Keratinocyte (primary cell): Measurements from ENCODE around the gene PRRG1. TPM values are rescaled to one million over a fixed set of nuclear protein-coding genes. Genes with fewer than 3 reads are reported as not detected.

Source experiments
- DNase-seq: peaks from one replicate; pipeline ENCODE4 v3.0.0-alpha.2; 2011; ENCODE audit warnings: low read depth, missing footprints, low spot score
- FAIRE-seq: peaks from 2 replicates; lab custom pipeline; 2011; peaks lifted over from hg19 to GRCh38; lab: Jason Lieb, UNC
- H2AFZ ChIP-seq: 2 replicates; pipeline ENCODE4 v1.6.0; 2012; ENCODE audit warnings: low read length, control low read depth, inconsistent platforms; ENCODE audit not compliant: control insufficient read depth
- H3K27ac ChIP-seq: 2 replicates; pipeline ENCODE4 v1.5.1; 2011; ENCODE audit warnings: low read length; ENCODE audit not compliant: control insufficient read depth, insufficient read depth
- H3K27me3 ChIP-seq: 3 replicates; pipeline ENCODE4 v1.6.0; 2011; ENCODE audit warnings: low read length; ENCODE audit not compliant: control insufficient read depth, insufficient read depth; ENCODE audit errors: extremely low read depth
- H3K36me3 ChIP-seq, 2 experiments: 2 replicates in 1 of 2; 3 replicates in 1 of 2; pipeline ENCODE4 v1.5.1; 2011; ENCODE audit warnings: low read length in 2 of 2, mild to moderate bottlenecking in 1 of 2; ENCODE audit not compliant: control insufficient read depth in 2 of 2, insufficient read depth in 2 of 2; ENCODE audit errors: extremely low read depth in 1 of 2
- H3K4me1 ChIP-seq: 3 replicates; pipeline ENCODE4 v1.5.1; 2011; ENCODE audit warnings: low read length; ENCODE audit not compliant: control insufficient read depth, insufficient read depth; ENCODE audit errors: extremely low read depth
- H3K4me2 ChIP-seq: 3 replicates; pipeline ENCODE4 v1.6.0; 2011; ENCODE audit warnings: low read depth, low read length; ENCODE audit not compliant: control insufficient read depth, insufficient read depth; ENCODE audit errors: extremely low read depth
- H3K4me3 ChIP-seq, 3 experiments: fragments of 200-600 bp in 1 of 3; sonication (generic) in 1 of 3; 2 replicates in 2 of 3; 3 replicates in 1 of 3; pipeline ENCODE4 v1.5.1; 2011 to 2016; ENCODE audit warnings: low read length in 3 of 3, mild to moderate bottlenecking in 3 of 3, control low read depth in 2 of 3, inconsistent platforms in 1 of 3, low read depth in 1 of 3, mixed read lengths in 1 of 3, mixed run types in 1 of 3, moderate library complexity in 1 of 3; ENCODE audit not compliant: control insufficient read depth in 2 of 3, insufficient read depth in 2 of 3; ENCODE audit errors: extremely low read depth in 1 of 3
- H3K79me2 ChIP-seq: 2 replicates; pipeline ENCODE4 v1.6.0; 2012; ENCODE audit warnings: low read length; ENCODE audit not compliant: control insufficient read depth, insufficient read depth
- H3K9ac ChIP-seq: 3 replicates; pipeline ENCODE4 v1.6.0; 2011; ENCODE audit warnings: low read length; ENCODE audit not compliant: control insufficient read depth, insufficient read depth; ENCODE audit errors: extremely low read depth
- H3K9me1 ChIP-seq: 3 replicates; pipeline ENCODE4 v1.6.0; 2011; ENCODE audit warnings: low read length; ENCODE audit not compliant: control insufficient read depth, insufficient read depth; ENCODE audit errors: extremely low read depth
- H3K9me3 ChIP-seq: 2 replicates; pipeline ENCODE4 v1.5.1; 2012; ENCODE audit warnings: low read depth, low read length; ENCODE audit not compliant: control insufficient read depth
- H4K20me1 ChIP-seq: 3 replicates; pipeline ENCODE4 v1.6.0; 2011; ENCODE audit warnings: low read length; ENCODE audit not compliant: control insufficient read depth, insufficient read depth; ENCODE audit errors: extremely low read depth
- CTCF ChIP-seq, 3 experiments: IDR thresholded peaks in 1 of 3; conservative IDR thresholded peaks in 1 of 3; optimal IDR thresholded peaks in 1 of 3; 2 replicates in 2 of 3; 3 replicates in 1 of 3; pipeline versions ENCODE3 to v1.5.1; 2011; ENCODE audit warnings: low read length in 3 of 3, mild to moderate bottlenecking in 3 of 3, moderate library complexity in 2 of 3, control low read depth in 1 of 3, inconsistent platforms in 1 of 3; ENCODE audit not compliant: insufficient read depth in 2 of 3; ENCODE audit errors: extremely low read depth in 1 of 3
- EZH2 ChIP-seq: IDR thresholded peaks from one replicate; pipeline ENCODE4 v1.6.1; 2012; ENCODE audit warnings: inconsistent platforms, mild to moderate bottlenecking, low read length, moderate library complexity
- dilution Hi-C: fragments of 300-500 bp; cut with MboI; formaldehyde crosslinking; loops from one replicate; pipeline ENCODE4 v1.7.0; 2020; ENCODE audit warnings: low sequenced_read_pairs; ENCODE audit not compliant: extremely low pct_ligation_motif_present
- polyA plus RNA-seq, 5 experiments: library from polyadenylated mRNA; depleted of rRNA in 3 of 5; stranded (reverse) in 3 of 5; stranded (forward) in 1 of 5; unstranded in 1 of 5; fragments of >200 nt; gene quantifications; 1 replicate in 1 of 5; 2 replicates in 3 of 5; 3 replicates in 1 of 5; pipeline versions ENCODE4 v1.2.1 to v1.2.3, GENCODE V29; 2011 to 2012; ENCODE audit warnings: missing spikeins in 2 of 5, low read depth in 1 of 5, low replicate concordance in 1 of 5

PRRG1 gene
- polyA plus RNA-seq, 1 donor (not counting 4 experiments of a cell fraction or from before 2014, with no cell fraction given), result 29.2 TPM

DNA sequence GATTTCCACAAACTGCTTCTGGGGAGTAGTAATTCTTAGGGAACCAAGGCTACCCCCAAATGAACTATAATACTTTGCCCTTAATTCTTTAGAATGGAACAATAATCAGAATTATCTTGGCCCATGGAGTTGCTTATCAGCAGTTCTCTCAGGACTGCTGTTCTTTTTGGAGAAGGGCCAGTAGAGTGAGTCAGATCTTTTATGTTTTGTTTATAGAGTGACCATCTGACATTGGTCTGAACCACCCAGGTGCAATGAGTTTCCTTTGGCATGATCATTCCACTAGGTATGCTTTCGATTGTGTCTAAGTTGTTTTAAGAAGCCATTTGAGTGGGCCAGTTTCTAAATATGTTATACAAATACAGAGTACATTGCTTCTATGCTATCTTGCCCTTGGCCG is 31.8 kb downstream of the PRRG1 start:
- Histone ChIP-seq H3K9me3 (no peaks in the 10 kb centered on the region), H3K4me3 (no peak overlapping the region), H3K36me3 (no peaks in the 10 kb centered on the region), H3K27ac (no peak overlapping the region), H3K79me2 (peaks cover 21% of the 10 kb centered on the region), H3K27me3 (no peaks in the 10 kb centered on the region), H3K9ac (no peak overlapping the region), H3K4me1 (peaks cover 2% of the 10 kb centered on the region), H4K20me1 (no peaks in the 10 kb centered on the region), H3K9me1 (no peaks in the 10 kb centered on the region), H3K4me2 (no peak overlapping the region), H2AFZ (no peak overlapping the region)
- peak; percentile 36 for FAIRE-seq
- DNase-seq, result no peak
- no peak for TF ChIP-seq CTCF (optimal IDR thresholded peaks at IDR 0.05 in 1 of 3, IDR thresholded peaks at IDR 0.05 in 1 of 3, conservative IDR thresholded peaks at IDR 0.05 in 1 of 3; ENCODE audit: extremely low read depth in 1 of 3, insufficient read depth in 2 of 3, low read length in 3 of 3)
- no peak for TF ChIP-seq EZH2
- dilution Hi-C loops, result no loop called here

- H3K4me1 ChIP-seq, result peaks cover 2% of the 10 kb centered on the region
- FAIRE-seq, result no peak
- H3K4me3 ChIP-seq, result no peak overlapping the region
- H2AFZ ChIP-seq, result no peak overlapping the region
- dilution Hi-C loops, result no loop called here
- H3K27ac ChIP-seq, result no peak overlapping the region
- no peak for TF ChIP-seq EZH2
- TF ChIP-seq CTCF (optimal IDR thresholded peaks at IDR 0.05 in 1 of 3, IDR thresholded peaks at IDR 0.05 in 1 of 3, conservative IDR thresholded peaks at IDR 0.05 in 1 of 3; ENCODE audit: extremely low read depth in 1 of 3, insufficient read depth in 2 of 3, low read length in 3 of 3), result no peak
- peaks cover 19% of the 10 kb centered on the region for H3K79me2 ChIP-seq
- no peaks in the 10 kb centered on the region for H4K20me1 ChIP-seq
- no peaks in the 10 kb centered on the region for H3K9me1 ChIP-seq
- H3K36me3 ChIP-seq, result no peaks in the 10 kb centered on the region
- no peaks in the 10 kb centered on the region for H3K27me3 ChIP-seq
- no peaks in the 10 kb centered on the region for H3K9me3 ChIP-seq
- no peak for DNase-seq
- no peak overlapping the region for H3K9ac ChIP-seq
- H3K4me2 ChIP-seq, result no peak overlapping the region
Measured at GRCh38 chrX:37383313-37383712, 34.1 kb downstream of the PRRG1 start.
